NCI-H1092 treated with DMSO at 0.1 percent for 48 hours (cell line): ENCODE measurements around the gene RAET1L.
A peak's percentile ranks its signal among the peaks of the same experiment; 100 is the strongest.
"Not testable (repeated sequence)": the region's sequence is repeated elsewhere in the genome, so short reads cannot be mapped to it uniquely, and the experiment has no call there.

Source experiments
- DNase-seq: peaks from one replicate; lab custom pipeline; 2025; lab: John Stamatoyannopoulos, UW

RAET1L gene

GRCh38 chr6:150043501-150044412 lies 18.4 kb upstream of the RAET1L start:
- DNase-seq: no peak

DNA sequence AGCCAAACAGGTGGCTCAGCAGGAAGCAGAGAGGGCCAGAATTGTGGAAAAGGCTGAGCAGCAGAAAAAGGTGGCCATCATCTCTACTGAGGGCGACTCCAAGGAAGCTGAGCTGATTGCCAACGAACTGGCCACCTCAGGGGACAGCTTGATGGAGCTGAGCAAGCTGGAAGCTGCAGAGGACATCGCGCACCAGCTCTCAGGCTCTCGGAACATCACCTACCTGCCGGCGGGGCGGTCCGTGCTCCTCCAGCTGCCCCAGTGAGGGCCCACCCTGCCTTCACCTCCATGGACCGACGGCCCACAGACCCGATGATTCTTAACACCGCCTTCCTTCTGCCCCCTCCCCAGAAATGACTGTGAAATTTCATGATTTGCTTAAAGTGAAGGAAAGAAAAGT lies 17.8 kb upstream of the RAET1L start:
- no peak for DNase-seq

GRCh38 chr6:150038202-150039062 lies 13.1 kb upstream of the RAET1L start:
- DNase-seq: no peak

DNA sequence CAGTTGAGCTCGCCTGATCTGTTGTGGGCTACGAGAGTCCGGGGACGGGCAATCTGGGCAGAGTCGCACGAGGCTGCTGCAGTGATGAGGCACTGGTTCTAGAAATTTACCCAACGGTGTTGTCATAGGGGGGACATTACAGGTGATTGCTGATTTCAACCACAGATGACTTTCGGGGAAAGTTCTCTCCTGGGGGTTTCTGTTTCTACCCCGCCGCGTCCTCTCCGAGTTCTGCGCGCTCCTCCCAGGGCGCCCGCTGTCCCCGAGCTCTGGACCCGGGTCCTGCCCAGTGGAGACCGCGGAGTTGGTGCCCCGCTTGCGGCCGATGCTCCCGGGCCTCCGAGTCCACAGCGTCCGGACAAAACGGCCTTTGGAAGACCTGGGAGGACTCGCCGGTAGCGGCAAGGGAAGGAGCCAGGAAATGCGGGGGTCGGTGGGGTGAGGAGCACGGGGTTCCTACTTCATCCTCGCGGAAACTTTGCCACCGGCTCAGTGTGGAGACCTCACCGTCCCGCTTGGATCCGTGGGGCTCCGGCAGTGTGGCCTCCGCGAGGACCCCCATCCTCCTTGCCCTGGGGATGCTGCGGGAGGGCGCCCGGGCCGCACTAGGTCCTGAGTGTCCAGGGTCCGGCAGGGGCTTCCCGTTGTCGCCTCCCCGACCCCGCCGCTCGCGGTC lies 12.3 kb upstream of the RAET1L start:
- DNase-seq: no peak

GRCh38 chr6:150036081-150036480 lies 10.7 kb upstream of the RAET1L start:
- DNase-seq: no peak

DNA sequence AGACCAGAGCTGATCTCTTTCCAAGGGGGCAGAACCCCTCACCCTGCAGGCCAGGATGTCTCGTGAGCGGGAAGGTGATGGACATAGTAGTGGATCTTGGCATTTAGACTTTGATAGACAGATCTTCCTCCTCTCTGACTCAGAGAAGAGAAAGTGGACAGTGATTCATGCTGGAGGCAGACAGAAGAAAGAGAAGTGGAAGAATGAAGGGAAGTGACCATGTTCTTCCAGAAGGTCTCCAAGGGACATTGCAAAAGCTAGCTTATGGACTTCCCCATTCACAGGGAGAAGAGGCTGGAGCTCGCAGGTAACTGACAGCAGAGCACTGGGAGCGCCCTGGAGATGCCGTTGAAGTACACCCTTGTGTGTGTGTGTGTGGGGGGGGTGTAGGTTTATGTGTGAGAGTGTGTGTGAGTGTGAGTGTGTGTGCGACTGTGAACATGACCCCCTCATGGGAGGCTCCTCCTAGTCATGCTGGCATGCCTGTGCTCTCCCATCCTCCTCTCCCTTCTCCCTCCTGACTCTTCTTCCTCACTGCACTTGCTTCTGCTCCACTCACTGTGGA lies 8.0 kb upstream of the RAET1L start:
- DNase-seq: no peak

DNA sequence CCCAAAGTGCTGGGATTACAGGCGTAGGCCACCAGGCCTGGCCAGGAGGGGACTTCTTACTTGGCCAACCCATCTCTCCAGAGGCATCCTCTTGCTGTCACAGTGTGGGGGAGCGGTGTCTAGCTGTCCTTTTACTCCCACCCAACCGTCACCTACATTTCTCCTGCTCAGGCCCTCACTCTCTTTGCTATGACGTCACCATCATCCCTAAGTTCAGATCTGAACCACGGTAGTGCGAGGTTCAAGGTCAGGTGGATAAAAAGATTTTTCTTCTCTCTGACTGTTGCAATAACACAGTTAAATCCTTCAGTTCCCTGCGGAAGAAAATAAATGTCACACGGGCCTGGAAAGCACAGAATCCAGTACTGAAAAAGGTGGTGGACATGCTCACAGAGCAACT lies 7.3 kb upstream of the RAET1L start:
- no peak for DNase-seq

DNA sequence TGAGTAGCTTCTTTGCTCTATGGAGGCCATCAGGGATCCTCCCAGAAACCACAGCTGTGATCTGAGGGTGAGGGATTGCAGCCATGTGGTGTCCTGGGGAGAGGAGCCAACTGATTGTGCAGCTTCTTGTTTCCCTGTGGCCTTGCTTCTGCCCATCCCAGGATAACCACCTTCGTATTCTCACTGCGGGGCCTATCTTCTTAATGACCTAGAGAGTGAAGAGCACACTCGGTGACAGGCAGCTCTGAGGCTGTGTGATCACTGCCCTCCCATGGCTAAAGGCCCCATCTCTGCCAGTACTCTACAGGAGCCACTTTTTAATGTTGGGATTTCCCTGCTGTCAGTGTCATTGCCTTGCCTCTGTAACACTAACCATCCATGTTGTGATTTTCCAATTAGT lies 5.3 kb upstream of the RAET1L start:
- no peak for DNase-seq

DNA sequence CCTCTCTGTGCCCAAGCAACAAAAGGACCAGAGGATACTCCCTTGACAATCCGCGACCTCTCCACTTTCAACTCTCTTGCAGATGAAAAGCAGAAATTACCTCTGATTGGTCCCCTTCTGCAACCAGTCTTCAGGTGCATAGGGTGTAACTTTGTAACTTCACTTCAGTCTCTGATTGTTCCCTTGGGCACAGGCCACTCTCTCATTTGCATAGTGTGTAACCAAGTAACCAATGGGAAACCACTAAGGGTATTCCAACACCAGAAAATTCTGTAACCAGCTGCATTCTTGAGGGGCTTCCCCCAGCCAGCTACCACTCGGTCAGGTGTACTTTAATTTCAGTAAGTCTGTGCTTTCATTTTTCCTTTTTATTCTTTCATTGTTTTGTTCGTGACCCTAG lies 4.4 kb upstream of the RAET1L start:
- no peak for DNase-seq

DNA sequence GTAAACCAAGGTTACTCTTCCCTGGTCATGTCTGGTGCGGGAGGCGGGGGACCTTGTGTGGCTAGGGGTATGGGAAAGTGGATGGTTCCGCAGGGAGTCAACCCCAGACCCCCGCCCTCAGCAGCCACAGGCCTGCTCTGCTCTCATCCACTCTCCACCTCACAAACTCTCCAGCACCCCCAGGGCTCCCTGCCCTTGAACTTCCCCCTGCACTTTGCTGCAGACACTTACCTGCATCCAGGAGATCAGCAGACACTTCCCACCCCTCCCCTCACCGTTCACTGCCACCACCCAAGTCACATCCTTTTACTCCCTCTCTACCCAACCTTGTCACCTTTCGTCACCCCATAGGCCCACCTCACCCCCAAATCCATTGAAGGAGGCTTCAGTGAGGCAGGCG lies 3.9 kb upstream of the RAET1L start:
- DNase-seq: no peak

- DNase-seq: no peak
Observed at GRCh38 chr6:150028799-150029198, 3.5 kb upstream of the RAET1L start.

- DNase-seq: no peak
Observed at GRCh38 chr6:150027806-150028565, 2.7 kb upstream of the RAET1L start.

DNA sequence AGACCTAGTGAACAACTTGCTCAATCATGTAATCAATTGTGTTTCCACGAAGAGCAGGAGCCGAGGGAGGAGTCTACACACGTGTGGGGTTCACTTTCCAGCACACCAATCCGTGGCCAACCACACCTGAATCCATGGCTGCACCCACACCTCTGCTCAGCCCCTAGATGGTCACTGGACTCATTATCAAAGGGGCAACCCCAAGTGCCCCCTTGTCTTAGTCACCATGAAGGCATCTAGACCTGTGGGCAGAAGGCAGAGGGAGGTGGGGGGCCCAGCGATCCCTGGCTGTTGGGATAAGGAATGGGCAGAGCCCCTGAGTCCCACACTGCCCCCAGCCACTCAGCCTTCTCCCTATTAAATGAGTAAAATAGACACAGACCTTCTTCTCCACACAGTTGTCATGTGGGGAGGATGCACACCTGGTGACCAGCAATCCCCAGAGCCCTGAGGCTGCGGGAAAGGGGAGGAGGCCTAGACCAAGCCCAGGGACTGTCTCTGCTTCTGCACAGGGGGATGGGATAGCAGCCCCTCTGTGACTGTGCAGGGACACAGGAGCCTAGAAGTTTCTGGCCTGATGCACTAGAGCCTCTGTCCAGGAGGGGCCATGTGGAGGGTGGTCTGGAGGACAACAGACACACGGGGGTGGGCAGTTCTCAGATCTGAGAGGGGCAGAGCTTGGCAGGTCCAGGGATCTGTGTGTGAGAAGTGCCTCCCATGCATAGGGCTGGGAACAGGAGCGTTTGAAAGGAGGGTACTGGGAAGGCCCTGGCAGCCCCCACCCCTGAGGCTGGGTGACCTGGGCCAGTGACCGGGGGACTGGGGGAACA lies 1.9 kb upstream of the RAET1L start:
- no peak for DNase-seq

DNA sequence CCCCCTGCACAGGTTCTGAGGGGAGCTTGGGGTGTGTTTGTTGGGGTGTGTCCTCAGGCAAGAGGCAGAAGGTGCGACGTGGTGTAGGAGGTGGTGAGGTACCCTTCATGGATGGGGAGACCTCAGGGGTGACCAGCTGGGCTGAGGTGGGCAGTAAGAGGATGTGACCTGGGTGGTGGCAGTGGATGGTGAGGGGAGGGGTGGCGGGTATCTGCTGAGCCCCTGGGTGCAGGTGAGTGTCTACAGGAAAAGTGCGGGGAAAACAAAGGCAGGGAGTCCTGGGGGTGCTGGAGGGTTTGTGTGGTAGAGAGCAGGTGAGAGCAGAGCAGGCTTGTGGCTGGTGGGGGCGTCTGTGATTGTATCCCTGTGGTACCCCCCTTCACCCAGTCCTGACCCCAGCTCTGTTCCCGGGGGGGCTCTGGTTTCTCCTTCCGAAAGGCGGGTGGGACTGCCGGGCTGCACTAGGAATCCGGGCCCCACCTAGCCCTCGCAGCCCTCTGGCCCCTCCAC lies 631 bp downstream of the RAET1L start:
- DNase-seq: no peak

DNA sequence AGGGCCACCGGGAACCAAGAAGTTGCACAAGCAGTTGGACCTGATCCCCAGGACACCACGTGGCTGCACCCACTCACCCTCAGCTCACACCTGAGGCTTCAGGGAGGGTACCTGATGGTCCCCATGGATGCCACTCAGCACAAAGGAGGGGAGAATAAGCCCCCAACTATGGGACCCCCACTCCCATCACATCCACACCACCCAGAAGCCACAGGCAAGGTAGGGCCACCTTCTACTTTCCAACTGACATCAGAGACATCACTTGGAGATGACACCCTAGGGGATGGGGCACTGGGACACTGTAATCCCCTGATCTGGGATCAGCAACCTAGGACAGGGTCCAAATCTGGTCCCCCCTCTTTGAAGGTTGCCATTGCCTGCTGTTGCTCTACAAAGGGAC lies 1.3 kb downstream of the RAET1L start:
- not testable (repeated sequence) for DNase-seq

- not testable (repeated sequence) for DNase-seq
Observed at GRCh38 chr6:150021870-150022269, 3.5 kb downstream of the RAET1L start.

- DNase-seq: no peak
Observed at GRCh38 chr6:150018846-150019580, 6.3 kb downstream of the RAET1L start.

- not testable (repeated sequence) for DNase-seq
Observed at GRCh38 chr6:150017186-150017521, 8.2 kb downstream of the RAET1L start.

GRCh38 chr6:150016324-150017185 lies 8.8 kb downstream of the RAET1L start:
- peak; percentile 57 for DNase-seq
